Measurements from ENCODE around the gene EVI2B.
"Not testable (repeated sequence)": the region's sequence is repeated elsewhere in the genome, so short reads cannot be mapped to it uniquely, and the experiment has no call there.

The EVI2B gene, protein sequence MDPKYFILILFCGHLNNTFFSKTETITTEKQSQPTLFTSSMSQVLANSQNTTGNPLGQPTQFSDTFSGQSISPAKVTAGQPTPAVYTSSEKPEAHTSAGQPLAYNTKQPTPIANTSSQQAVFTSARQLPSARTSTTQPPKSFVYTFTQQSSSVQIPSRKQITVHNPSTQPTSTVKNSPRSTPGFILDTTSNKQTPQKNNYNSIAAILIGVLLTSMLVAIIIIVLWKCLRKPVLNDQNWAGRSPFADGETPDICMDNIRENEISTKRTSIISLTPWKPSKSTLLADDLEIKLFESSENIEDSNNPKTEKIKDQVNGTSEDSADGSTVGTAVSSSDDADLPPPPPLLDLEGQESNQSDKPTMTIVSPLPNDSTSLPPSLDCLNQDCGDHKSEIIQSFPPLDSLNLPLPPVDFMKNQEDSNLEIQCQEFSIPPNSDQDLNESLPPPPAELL

DNA sequence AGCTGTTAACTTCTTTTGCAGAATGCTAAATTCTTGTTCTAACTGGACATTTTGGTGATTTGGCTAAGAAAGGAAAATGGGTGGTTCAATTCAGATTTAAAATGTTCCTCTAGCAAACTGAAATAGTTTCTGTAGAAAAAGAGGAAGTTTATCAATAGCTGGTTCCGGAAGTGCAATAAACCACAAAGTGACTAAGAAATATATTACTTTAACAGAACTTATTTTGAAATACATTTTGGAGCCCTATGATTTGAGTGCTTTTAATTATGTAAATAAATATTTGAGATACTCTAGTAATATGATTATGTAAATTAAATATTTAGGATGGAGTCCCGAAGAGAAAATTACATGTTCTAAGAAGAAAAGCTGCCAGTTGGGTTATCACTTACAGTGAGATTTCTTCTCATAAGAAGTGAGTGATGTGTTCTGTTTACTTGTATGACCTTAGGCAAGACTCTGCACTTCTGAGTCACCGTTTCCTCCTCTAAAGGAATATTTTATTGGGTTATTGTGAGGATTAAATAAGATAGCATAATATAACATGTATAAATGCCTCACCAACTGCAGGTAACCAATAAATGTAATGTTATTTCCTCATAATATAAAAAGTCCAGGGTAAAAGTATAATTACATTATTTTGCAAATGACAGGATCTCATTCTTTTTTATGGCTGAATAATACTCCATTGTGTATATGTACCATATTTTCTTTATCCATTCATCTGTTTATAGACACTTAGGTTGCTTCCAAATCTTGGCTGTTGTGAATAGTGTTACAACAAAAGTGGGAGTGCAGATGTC lies at the start of gene EVI2B:
EVI2B (minus strand) TSS at position 73 of the 800 bp plus-strand sequence. CDS start 8,445 bp downstream, outside the sequence.
- DNase-seq (ENCODE audit: low read depth), result peak; percentile 82

DNA sequence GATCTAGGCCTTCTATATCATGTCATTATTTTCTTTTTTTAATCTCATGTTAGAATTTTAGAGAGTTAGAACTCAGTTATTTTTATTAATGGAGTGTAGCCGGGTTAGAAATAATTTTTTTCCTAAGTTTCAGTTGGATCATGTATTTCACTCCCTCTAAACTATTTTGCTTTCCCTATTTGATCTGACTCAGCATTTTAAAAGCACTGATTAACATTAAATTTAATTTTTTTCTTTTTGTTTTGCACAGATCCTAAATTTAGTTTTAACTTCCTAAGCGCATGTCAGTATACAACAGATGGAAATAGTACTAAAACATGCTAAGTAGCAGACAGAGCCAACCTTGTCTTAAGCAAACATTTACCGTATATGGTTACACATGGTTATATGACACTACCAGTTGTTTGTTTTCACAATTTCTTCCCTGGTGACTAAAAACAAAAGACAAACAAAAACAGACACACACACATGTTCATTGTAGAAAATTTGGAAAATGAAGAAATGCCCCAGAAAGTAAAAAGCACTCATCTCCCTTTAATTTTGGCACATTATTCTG lies 44.1 kb upstream of the EVI2B start:
- DNase-seq (ENCODE audit: low read depth), result no peak

DNA sequence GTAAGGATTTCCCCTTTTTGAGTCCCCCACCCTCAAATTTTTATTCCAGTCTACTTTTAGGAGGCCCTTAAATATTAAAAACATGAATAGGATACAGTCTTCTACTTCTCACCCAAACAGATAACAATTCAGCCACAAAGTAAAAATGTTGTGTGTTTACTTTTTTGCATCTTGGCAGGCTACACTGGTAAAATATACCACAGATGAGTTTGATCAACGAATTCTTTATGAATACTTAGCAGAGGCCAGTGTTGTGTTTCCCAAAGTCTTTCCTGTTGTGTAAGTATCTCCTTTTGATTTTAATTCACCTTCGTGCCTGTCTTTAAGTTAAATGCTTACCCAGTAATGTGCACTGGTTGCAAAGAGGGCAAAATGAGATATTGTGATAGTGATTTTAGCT lies 43.2 kb upstream of the EVI2B start:
- DNase-seq (ENCODE audit: low read depth), result no peak

GRCh38 chr17:31355935-31356334 lies 42.1 kb upstream of the EVI2B start:
- no peak for DNase-seq (ENCODE audit: low read depth)

GRCh38 chr17:31349454-31349853 lies 35.6 kb upstream of the EVI2B start:
- no peak for DNase-seq (ENCODE audit: low read depth)

GRCh38 chr17:31345191-31345747 lies 31.4 kb upstream of the EVI2B start:
- not testable (repeated sequence) for DNase-seq (ENCODE audit: low read depth)

DNA sequence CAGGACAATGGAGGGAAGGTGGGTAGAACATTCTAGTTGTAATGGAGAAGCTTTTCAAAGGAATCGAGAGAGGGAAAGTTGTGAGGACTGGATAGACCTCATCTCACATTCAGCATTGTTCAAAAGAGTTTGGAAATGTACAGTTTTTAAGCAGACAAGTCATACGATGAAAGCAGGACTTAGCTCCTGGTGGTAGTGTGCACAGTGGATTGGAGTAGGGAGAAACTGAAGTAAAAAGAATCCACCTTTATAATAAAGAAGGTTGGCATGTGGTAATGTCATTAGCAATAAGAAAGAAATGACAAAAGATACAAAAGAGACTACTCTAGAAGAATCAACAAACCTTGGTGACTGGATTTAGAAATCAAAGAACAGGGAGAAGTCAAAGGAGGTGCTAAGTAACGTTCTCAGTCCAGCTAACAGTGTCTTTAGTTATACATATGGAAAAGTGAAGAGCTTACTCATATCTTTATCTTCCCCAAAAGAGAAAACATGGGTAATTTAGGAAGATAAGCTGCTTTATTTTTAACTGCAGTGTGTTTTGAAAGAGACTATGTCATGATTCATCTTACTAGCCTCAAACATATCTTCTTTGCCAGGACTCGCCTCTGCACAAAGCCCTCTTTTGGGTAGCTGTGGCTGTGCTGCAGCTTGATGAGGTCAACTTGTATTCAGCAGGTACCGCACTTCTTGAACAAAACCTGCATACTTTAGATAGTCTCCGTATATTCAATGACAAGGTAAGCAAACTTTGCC lies 26.2 kb upstream of the EVI2B start:
- DNase-seq (ENCODE audit: low read depth), result peak; percentile 91

DNA sequence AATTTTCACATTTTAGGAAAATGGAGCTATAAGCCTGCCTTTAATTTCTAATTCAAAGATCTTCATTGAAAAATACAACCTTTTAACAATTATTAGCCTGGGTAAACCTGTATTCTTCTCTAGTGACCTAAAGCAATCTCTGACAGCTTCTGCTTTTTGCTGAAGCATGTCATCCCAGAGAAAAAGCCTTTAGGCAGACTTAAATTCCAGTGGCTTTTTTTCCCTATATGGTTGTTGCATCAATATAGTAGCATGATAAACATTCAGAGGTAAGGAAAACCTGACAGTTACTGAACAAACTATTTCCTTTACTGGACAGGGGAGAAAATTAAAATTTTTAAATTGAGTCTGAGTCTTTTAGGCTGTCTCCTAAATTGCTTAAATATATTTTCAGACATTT lies 15.4 kb upstream of the EVI2B start:
- peak; percentile 21 for DNase-seq (ENCODE audit: low read depth)

- peak; percentile 76 for DNase-seq (ENCODE audit: low read depth)
These were observed 14.3 kb upstream of the EVI2B start for GRCh38 chr17:31328160-31328535.

DNA sequence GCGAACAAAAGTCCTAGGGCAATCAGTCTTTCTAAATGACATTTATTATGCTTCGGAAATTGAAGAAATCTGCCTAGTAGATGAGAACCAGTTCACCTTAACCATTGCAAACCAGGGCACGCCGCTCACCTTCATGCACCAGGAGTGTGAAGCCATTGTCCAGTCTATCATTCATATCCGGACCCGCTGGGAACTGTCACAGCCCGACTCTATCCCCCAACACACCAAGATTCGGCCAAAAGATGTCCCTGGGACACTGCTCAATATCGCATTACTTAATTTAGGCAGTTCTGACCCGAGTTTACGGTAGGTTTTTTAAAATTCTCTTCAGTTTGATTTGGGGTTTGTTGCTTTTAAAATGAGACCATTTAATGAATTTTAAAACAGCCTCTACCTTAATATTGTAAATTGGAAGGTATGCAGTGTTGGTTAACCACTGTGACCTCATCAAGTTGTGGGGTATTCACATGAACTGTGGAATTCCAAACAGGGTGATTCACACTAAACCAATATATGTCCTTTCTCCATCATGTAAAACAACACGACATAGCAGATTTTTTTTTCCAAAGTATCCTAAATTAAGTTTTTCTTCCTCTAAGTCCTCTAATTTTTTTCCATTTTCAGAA lies 13.8 kb upstream of the EVI2B start:
- peak; percentile 89 for DNase-seq (ENCODE audit: low read depth)

- no peak for DNase-seq (ENCODE audit: low read depth)
These were observed 9.7 kb upstream of the EVI2B start for GRCh38 chr17:31323551-31323950.

DNA sequence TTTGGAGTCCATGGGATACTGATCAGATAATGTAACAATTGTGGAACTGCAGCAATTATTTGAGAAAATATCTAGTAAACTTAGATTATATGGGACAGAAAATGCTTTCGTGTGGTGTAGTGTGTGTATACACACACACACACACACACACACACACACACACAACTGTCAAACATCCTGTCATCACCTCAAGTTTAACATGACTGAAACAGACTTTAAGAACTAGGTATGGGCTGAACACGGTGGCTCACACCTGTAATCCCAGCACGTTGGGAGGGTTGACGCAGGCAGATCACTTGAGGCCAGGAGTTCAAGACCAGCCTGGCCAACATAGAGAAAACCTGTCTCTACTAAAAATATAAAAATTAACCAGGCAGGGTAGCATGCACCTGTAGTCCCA lies 8.1 kb upstream of the EVI2B start:
- no peak for DNase-seq (ENCODE audit: low read depth)

GRCh38 chr17:31321481-31321880 lies 7.6 kb upstream of the EVI2B start, which contains the start of gene EVI2A:
Gene EVI2A, minus strand, starts transcription at chr17:31321622. Its CDS starts 2,609 bp downstream, at chr17:31319013.
- peak; percentile 74 for DNase-seq (ENCODE audit: low read depth)

DNA sequence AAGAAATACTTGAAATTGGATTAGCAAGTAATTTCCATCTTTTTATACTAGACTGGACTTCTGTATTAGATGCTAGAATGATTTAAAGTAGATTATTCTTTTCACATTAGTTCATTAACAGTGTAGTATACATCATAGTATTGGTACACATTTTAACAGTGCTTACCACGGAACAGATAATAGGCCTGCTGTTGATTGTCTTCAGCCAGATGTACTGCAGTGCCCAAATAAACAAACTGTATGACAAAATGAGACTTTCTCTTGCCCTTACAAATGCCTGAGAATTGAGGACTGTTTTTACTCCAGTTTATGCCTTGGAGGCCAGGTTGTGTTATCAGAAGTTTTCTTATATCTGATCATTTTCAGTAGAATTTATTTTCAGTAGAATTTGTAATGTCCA lies 6.9 kb upstream of the EVI2B start:
- DNase-seq (ENCODE audit: low read depth), result peak; percentile 59

DNA sequence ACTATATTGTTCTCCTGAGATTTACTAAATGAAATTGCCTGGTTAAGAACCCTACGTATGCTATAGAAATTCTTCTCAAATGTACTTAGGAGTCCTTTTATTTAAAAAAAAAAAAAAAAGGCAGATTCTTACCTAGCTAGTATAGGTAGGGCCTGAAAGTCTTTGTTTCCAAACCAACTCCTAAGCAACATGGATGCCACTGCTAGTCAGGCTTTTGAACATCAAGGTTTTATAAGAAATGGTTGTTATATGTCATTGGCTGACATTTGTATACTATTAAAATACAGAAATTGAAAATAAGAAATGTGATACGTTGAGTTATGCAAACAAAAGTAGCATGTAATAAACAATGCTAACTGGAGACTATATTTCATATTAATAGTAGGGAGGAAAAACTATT lies 6.4 kb upstream of the EVI2B start:
- DNase-seq (ENCODE audit: low read depth), result no peak

DNA sequence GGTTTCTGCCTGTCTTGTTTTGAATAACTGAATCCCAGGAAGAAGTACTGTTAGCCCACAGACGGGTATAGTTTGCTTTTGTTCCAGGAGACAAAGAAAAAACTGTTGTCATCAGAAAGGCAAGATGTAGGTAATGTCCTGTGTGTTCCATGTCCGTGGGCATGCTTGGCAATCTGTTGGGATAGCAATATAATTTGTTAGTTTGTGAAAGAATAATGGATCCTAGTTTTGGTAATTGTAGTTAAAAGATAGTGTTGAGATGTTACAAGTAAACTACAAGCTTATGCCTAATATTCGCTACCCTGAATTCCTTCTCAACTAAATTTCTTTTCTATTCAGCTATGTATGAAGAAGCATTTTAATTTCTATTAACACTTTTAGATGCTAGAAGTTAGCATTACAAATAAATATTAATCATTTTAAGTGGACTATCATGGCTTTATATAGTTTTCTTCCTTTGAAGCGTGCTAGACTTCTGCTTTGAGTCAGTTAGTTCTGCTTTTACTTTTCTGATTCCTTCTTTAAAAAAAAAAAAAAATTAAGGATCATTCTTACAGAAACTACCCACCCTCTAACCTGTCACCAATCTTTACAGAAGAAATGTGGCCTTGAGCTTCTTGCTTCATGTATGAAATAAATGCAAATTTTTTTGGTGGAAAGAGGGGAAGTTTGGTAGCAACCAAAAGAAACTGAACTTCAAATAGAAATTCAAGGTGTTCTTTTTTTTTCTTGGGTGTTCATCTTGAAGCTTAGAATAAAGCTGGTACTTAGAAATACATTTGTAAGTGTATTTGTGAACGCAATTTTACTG lies 5.2 kb upstream of the EVI2B start:
- no peak for DNase-seq (ENCODE audit: low read depth)

DNA sequence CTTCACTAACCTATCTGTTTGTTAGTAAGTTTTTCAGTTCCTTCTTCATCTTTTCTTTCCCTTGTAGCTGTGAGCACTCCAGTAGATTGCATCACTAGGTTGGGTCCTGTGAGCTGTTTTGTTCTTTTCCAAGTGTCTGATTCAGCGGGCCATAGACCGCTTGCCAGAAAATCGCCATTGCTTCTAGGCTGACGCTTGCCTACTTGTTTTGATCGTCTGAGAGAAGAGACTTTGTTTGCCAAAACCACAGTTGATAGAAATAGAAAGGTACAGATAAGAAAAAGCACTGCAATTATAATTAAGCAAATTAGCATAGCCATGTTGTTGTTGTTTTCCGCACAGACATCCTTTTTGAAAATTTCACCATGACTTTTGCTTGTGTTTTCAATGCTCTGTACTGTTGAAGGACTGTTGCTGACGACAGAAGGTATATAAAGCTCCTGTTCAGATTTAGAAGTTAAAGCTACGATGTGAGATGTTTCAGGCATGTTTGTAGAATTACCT lies 4.5 kb upstream of the EVI2B start:
- peak; percentile 94 for DNase-seq (ENCODE audit: low read depth)

DNA sequence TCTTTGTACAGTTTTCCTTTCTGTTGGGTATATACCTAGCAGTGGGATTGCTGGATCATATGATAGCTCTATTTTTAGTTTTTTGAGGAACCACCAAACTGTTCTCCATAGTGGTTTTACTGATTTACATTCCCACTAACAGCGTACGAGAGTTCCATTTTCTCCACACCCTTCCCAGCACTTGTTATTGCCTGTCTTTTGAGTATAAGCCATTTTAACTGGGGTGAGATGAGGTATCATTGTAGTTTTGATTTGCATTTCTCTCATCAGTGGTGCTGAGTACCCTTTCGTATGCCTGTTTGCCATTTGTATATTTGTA lies 887 bp upstream of the EVI2B start:
- DNase-seq (ENCODE audit: low read depth), result no peak

GRCh38 chr17:31312223-31312622 lies 1.6 kb downstream of the EVI2B start:
- not testable (repeated sequence) for DNase-seq (ENCODE audit: low read depth)

- DNase-seq (ENCODE audit: low read depth), result no peak
These were observed 2.3 kb downstream of the EVI2B start for GRCh38 chr17:31311526-31311925.
